AG04450 (cell line): ENCODE measurements around the gene GARIN5B. TPM values are rescaled to one million over a fixed set of nuclear protein-coding genes. Genes with fewer than 3 reads are reported as not detected.

ENCODE experiments used
- CTCF ChIA-PET: fragments of 300-600, 350-600 bp; formaldehyde crosslinking; extraction: SDS; loops from one replicate; lab custom pipeline; 2022; ENCODE audit warnings: antibody characterized with exemption, inconsistent platforms; lab: Charles Lee
- POLR2A ChIA-PET: fragments of 350-600 bp; formaldehyde crosslinking; extraction: SDS; loops from one replicate; lab custom pipeline; 2021; ENCODE audit warnings: antibody characterized with exemption, inconsistent platforms; lab: Yijun Ruan, JAX
- DNase-seq: peaks from one replicate; pipeline ENCODE4 v3.0.0-alpha.2; 2011; ENCODE audit warnings: low read depth, low spot score
- H3K27ac ChIP-seq: one replicate; pipeline ENCODE4 v1.5.1; 2012; ENCODE audit warnings: low read depth, low read length, control low read depth
- H3K27me3 ChIP-seq: one replicate; pipeline ENCODE4 v1.6.0; 2012; ENCODE audit warnings: low read length; ENCODE audit not compliant: control insufficient read depth, insufficient read depth
- H3K4me3 ChIP-seq: 2 replicates; pipeline ENCODE4 v1.5.1; 2011; ENCODE audit warnings: mild to moderate bottlenecking, low read depth, low read length, control low read depth
- H3K9me3 ChIP-seq: 2 replicates; pipeline ENCODE4 v1.5.1; 2012; ENCODE audit warnings: low read length; ENCODE audit not compliant: control insufficient read depth, insufficient read depth
- polyA plus RNA-seq: library from polyadenylated mRNA; depleted of rRNA; stranded (reverse); fragments of >200 nt; gene quantifications from 2 replicates; pipeline ENCODE4 v1.2.3, GENCODE V29; 2011
- TF ChIP-seq, protein P1 (sequence below): IDR thresholded peaks from 2 replicates; pipeline ENCODE4 v1.5.1; 2011; ENCODE audit warnings: low read depth, low read length, control low read depth, inconsistent platforms

The GARIN5B gene
- polyA plus RNA-seq, 1 experiment, result not detected

DNA sequence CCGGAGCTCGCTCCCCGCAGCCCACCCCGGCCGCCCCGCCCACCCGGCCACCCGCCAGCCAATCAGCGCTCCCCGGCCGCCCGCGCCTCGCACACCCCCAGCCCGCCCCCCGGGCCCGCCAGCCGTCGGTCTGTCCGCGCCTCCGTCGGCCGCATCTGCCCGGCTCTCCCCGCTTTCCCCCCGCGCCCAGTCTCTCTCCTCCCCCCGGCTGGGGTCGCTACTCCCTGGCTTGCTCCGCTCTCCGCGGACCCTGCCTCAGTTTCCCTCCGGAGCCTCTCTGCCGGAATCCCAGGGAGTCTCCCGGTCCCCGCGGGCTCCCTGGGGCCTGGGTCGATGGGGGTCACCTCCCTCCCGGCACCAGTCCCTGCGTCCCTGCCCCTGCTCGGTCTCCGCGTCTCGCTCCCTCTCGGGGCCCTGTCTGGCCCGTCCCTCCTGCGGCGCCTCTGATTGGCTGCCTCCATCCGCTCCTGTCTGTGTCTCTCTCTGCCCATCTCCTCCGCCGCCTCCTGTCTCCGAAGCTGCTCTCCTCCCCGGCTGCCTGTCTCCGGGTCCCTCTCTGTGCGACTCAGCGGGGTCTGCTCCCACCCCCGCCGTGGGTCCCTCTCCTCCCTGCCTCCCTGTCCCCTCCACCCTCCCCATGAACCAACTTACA is 6.7 kb upstream of the GARIN5B start:
- ChIA-PET POLR2A (interaction anchor here (1.0 to 3.0 kb wide), 8 partner anchors 14 to 285 kb away, joined by 3 to 27 read pairs (median 6); partner anchors contain the start of genes KMT5C, TMEM238, U2AF2 and UBE2S), CTCF (no interaction called here)
- DNase-seq, result peak; percentile 42
- peak overlapping the region; percentile 76 for H3K4me3 ChIP-seq
- no peaks in the 10 kb centered on the region for H3K27me3 ChIP-seq
- H3K27ac ChIP-seq, result peak overlapping the region; percentile 85
- H3K9me3 ChIP-seq, result no peaks in the 10 kb centered on the region; the same call in 1 of the 2 replicates
- TF ChIP-seq, protein P1, sequence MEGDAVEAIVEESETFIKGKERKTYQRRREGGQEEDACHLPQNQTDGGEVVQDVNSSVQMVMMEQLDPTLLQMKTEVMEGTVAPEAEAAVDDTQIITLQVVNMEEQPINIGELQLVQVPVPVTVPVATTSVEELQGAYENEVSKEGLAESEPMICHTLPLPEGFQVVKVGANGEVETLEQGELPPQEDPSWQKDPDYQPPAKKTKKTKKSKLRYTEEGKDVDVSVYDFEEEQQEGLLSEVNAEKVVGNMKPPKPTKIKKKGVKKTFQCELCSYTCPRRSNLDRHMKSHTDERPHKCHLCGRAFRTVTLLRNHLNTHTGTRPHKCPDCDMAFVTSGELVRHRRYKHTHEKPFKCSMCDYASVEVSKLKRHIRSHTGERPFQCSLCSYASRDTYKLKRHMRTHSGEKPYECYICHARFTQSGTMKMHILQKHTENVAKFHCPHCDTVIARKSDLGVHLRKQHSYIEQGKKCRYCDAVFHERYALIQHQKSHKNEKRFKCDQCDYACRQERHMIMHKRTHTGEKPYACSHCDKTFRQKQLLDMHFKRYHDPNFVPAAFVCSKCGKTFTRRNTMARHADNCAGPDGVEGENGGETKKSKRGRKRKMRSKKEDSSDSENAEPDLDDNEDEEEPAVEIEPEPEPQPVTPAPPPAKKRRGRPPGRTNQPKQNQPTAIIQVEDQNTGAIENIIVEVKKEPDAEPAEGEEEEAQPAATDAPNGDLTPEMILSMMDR, result no peak

DNA sequence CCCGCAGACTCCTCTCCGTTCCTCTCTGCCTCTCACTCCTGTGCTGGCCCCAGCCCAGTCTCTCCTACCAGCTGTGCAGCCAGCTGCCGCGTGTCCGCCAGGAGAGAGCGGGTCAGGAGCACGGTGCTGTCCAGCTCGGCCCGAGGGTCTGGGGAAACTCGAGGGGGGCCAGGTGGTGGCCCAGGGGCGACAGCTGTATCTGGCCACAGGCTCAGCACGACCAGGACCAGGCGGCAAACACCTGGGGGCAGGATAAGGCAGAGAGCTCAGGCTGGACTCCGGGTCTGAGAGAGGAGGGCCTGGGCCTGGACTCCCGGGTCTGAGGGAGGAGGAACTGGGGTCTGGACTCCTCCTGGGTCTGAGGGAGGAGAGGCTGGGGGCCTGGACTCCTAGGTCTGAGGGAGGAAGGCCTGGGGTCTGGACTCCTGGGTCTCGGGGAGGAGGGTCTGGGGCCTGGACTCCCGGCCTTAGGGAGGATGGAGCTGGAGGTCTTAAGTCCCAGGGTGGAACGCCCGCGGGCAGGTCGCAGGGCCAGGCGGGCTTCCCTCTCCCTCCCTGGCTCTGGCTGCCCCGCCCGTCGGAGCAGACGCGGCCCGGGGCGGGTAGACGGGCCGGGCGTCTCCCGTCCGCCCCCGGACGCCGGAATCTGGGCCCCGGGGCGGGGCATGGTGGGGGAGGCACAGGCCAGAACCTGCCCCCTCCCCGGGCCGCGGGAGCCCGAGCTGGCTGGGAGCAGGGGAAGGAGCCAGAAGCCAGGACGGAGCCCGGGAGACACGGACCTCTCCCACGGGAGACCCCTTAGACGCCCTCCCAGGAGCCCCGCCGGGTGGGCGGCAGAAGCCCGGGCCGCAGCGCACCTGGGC is 5.9 kb upstream of the GARIN5B start:
- TF ChIP-seq, protein P1, result no peak
- ChIA-PET CTCF (interaction anchor here (0.6 kb wide), 1 partner anchor 69 kb away, joined by 3 read pairs; no protein-coding TSS in a partner anchor), POLR2A (interaction anchor here (0.5 to 3.0 kb wide), 7 partner anchors 15 to 286 kb away, joined by 3 to 27 read pairs (median 4); partner anchors contain the start of genes KMT5C, TMEM238, TNNI3 and U2AF2)
- no peaks in the 10 kb centered on the region; the same call in 1 of the 2 replicates for H3K9me3 ChIP-seq
- no peaks in the 10 kb centered on the region for H3K27me3 ChIP-seq
- peak overlapping the region; percentile 75 for H3K27ac ChIP-seq
- H3K4me3 ChIP-seq, result peak overlapping the region; percentile 62
- DNase-seq, result no peak

DNA sequence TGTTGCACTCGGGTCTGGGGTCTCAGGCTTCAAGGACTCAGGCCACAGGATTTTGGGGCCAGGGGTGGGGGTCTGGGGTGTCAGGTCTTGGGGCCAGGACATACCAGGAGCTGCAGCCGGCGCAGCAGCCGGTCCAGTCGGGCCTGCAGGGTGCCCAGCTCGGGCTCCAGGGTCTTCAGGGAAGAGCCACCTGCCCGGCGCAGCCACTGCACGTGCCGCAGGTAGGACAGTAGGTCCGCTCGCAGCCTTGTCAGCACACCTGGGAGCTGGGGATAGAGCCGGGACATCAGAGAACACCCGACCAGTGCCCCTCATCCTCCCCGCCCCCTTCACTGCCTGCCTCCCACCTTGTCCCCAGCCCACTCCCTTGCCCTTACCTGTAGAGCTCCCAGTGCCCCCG is 5.0 kb upstream of the GARIN5B start:
- ChIA-PET CTCF (no interaction called here), POLR2A (interaction anchor here (0.5 to 3.0 kb wide), 6 partner anchors 16 to 210 kb away, joined by 3 to 27 read pairs (median 12); partner anchors contain the start of genes KMT5C, TMEM238, TNNI3 and UBE2S)
- H3K27me3 ChIP-seq, result no peaks in the 10 kb centered on the region

DNA sequence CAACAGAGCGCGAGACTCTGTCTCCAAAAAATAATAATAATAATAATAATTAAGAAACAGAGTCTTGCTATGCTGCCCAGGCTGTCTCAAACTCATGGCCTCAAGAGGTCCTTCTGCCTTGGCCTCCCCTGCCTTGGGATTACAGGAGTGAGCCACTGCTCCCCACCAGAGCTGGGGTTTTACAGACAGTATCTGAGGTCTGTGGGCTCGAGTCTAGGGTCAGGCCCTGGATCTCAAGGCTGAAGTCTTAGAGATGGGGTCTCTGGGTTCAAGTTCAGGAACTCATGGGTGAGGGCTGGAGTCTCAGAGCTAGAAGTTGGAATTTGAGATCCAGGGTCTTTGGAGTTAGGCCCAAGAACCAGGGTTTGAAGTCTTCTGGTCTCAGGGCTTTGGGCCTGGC is 3.7 kb upstream of the GARIN5B start:
- DNase-seq, result no peak
- ChIA-PET CTCF (no interaction called here), POLR2A (no interaction called here)
- H3K27me3 ChIP-seq, result no peaks in the 10 kb centered on the region
- no peak overlapping the region for H3K27ac ChIP-seq
- TF ChIP-seq, protein P1, result no peak
- H3K9me3 ChIP-seq, result no peaks in the 10 kb centered on the region; the same call in 1 of the 2 replicates
- no peak overlapping the region for H3K4me3 ChIP-seq

More for the DNA sequence above, 5.0 kb upstream of the GARIN5B start:
- Histone ChIP-seq H3K27ac (peak overlapping the region; percentile 75), H3K9me3 (no peaks in the 10 kb centered on the region; the same call in 1 of the 2 replicates), H3K4me3 (peak overlapping the region; percentile 62)
- TF ChIP-seq, protein P1, result no peak
- DNase-seq, result no peak
